Uterus (tissue), 4 donors: Measurements from ENCODE around the gene DCP2. TPM values are rescaled to one million over a fixed set of nuclear protein-coding genes. Genes with fewer than 3 reads are reported as not detected.

Source experiments
- DNase-seq, 2 donors: peaks; one replicate each; pipeline ENCODE4 v3.0.0-alpha.2; 2019 to 2020
- H3K27ac ChIP-seq, 2 donors: fragments of 200-600 bp; sonication (generic); 1 replicate in 1 of 2; 2 replicates in 1 of 2; pipeline ENCODE4 v1.5.1; 2016 to 2018
- H3K27me3 ChIP-seq, 2 donors: fragments of 200-600 bp; sonication (generic); one replicate each; pipeline ENCODE4 v1.5.1; 2018 to 2019; ENCODE audit warnings: control low read depth in 1 of 2
- H3K36me3 ChIP-seq, 2 donors: fragments of 200-600 bp; sonication (generic); one replicate each; pipeline ENCODE4 v1.5.1; 2019; ENCODE audit warnings: control low read depth in 1 of 2
- H3K4me1 ChIP-seq, 2 donors: fragments of 200-600 bp; sonication (generic); one replicate each; pipeline ENCODE4 v1.5.1; 2018 to 2019; ENCODE audit warnings: control low read depth in 1 of 2
- H3K4me3 ChIP-seq, 2 donors: fragments of 200-600 bp; sonication (generic); 1 replicate in 1 of 2; 2 replicates in 1 of 2; pipeline ENCODE4 v1.5.1; 2018 to 2019; ENCODE audit warnings: mild to moderate bottlenecking in 1 of 2
- H3K9me3 ChIP-seq, 2 donors: fragments of 200-600 bp; sonication (generic); one replicate each; pipeline ENCODE4 v1.5.1; 2019; ENCODE audit warnings: control low read depth in 1 of 2
- CTCF ChIP-seq, 4 experiments: fragments of 200-600 bp in 2 of 4; fragments of 450-650 bp in 2 of 4; sonication (generic) in 2 of 4; IDR thresholded peaks; one replicate each; pipeline ENCODE4 v1.5.1; 2016 to 2019; ENCODE audit warnings: antibody characterized with exemption in 4 of 4, mild to moderate bottlenecking in 2 of 4, moderate library complexity in 1 of 4
- POLR2A ChIP-seq, 2 donors: fragments of 450-650 bp; IDR thresholded peaks; one replicate each; pipeline ENCODE4 v1.6.1; 2016; ENCODE audit warnings: antibody characterized with exemption in 2 of 2, mild to moderate bottlenecking in 1 of 2, moderate library complexity in 1 of 2
- intact Hi-C: fragments of 100-400 bp; cut with DNase I; formaldehyde crosslinking; loops from one replicate; pipeline ENCODE4 v1.15.1; 2023; ENCODE audit warnings: low total_unique reads
- total RNA-seq, 4 donors: library from RNA; depleted of rRNA in 3 of 4; stranded (reverse); fragments of >200 nt in 3 of 4; gene quantifications; one replicate each; pipeline versions ENCODE4 v1.1.0 to v1.2.4, GENCODE V29; 2014 to 2023
- donor health status: DM: yes; HTN: yes; CAD: no.

Gene DCP2
- total RNA-seq, 4 donors from 2014 or later, result 11.2 to 124 (median 27.6) TPM

- H3K9me3 ChIP-seq, result no peaks in the 10 kb centered on the region
- peak; percentile 36 to 49 for DNase-seq
- TF ChIP-seq CTCF (IDR thresholded peaks at IDR 0.05), result no peak
- no peak for TF ChIP-seq POLR2A (IDR thresholded peaks at IDR 0.05)
- intact Hi-C loops, result no loop called here
- no peak overlapping the region for H3K4me3 ChIP-seq
- no peaks in the 10 kb centered on the region for H3K36me3 ChIP-seq
- H3K27ac ChIP-seq, result peak overlapping the region; percentile 50 to 52
- H3K27me3 ChIP-seq, result no peaks in the 10 kb centered on the region
- peaks cover 0 to 4% of the 10 kb centered on the region in 2 donors for H3K4me1 ChIP-seq
Measured at GRCh38 chr5:113050721-113051382, 74.3 kb downstream of the DCP2 start.

GRCh38 chr5:113052041-113052795 is 75.6 kb downstream of the DCP2 start:
- intact Hi-C loops, result no loop called here
- H3K4me3 ChIP-seq, result no peak overlapping the region
- no peak for TF ChIP-seq POLR2A (IDR thresholded peaks at IDR 0.05)
- no peak for TF ChIP-seq CTCF (IDR thresholded peaks at IDR 0.05)
- no peaks in the 10 kb centered on the region for H3K27me3 ChIP-seq
- no peak for DNase-seq
- peak overlapping the region; percentile 53 to 62 for H3K27ac ChIP-seq
- H3K9me3 ChIP-seq, result no peaks in the 10 kb centered on the region
- H3K4me1 ChIP-seq, result peaks cover 0 to 4% of the 10 kb centered on the region in 2 donors
- H3K36me3 ChIP-seq, result no peaks in the 10 kb centered on the region

DNA sequence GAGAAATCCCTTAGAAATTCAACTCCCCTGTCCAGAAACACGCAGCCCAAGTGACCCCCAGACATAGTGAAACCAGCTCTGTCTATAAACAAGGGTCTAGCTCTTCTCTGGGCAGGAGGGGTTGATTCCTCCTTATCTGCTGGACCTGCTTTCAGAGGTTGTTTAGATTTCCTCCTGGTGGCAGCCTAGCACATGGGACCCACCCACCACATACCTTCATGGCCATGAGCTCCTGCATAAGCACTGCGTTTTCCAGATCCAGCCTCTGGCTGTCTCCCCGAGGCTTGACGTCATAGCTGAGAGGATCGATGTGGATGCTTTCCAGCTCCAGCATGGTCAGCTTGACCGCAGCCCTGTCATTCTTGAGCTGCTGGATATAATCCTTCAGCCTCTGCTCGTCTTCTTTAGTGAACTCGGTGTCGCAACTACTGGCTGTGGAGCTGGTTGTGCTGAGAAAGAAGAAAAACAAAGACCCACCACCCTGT is 77.0 kb downstream of the DCP2 start:
- no peak overlapping the region for H3K4me3 ChIP-seq
- H3K9me3 ChIP-seq, result no peaks in the 10 kb centered on the region
- H3K4me1 ChIP-seq, result peaks cover 0 to 4% of the 10 kb centered on the region in 2 donors
- no peak for TF ChIP-seq CTCF (IDR thresholded peaks at IDR 0.05)
- no peaks in the 10 kb centered on the region for H3K27me3 ChIP-seq
- H3K27ac ChIP-seq, result peak overlapping the region; percentile 53 to 62
- peak; percentile 85 to 89 for DNase-seq
- intact Hi-C loops, result no loop called here
- H3K36me3 ChIP-seq, result no peaks in the 10 kb centered on the region

GRCh38 chr5:113054899-113055298 is 78.3 kb downstream of the DCP2 start:
- no peak for TF ChIP-seq POLR2A (IDR thresholded peaks at IDR 0.05)
- TF ChIP-seq CTCF (IDR thresholded peaks at IDR 0.05), result no peak
- DNase-seq, result no peak
- H3K27me3 ChIP-seq, result no peaks in the 10 kb centered on the region
- no peaks in the 10 kb centered on the region for H3K36me3 ChIP-seq
- intact Hi-C loops, result no loop called here
- H3K9me3 ChIP-seq, result no peaks in the 10 kb centered on the region
- peak overlapping the region; percentile 53 to 62 for H3K27ac ChIP-seq
- H3K4me3 ChIP-seq, result no peak overlapping the region
- H3K4me1 ChIP-seq, result peaks cover 7 to 10% of the 10 kb centered on the region in 2 donors

DNA sequence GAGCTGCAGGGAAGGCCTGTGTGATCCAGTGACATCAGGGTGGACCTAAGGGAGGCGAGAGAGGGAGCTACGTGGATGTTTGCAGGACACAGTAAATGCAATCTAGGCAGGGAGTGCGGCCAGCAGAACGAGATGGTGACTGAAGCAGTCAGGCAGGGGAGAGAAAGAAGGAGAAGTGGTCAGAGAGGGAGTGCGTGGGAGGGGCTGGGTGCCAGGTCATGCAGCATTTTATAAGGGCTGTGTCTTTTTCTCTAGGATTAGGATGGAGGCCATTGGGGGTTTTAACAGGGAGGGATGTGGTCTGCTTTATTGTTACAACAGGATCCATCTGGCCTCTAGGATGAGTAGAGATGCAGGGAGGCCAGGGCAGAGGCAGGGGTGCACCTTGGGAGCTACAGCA is 80.4 kb downstream of the DCP2 start:
- no peak for TF ChIP-seq POLR2A (IDR thresholded peaks at IDR 0.05)
- Histone ChIP-seq H3K4me3 (no peak overlapping the region), H3K27ac (no peak overlapping the region), H3K27me3 (no peaks in the 10 kb centered on the region), H3K36me3 (no peaks in the 10 kb centered on the region), H3K4me1 (peaks cover 7 to 11% of the 10 kb centered on the region in 2 donors), H3K9me3 (no peaks in the 10 kb centered on the region)
- intact Hi-C loops, result no loop called here
- DNase-seq, result no peak
